ENCODE measurements around the gene KIAA0513. TPM values are rescaled to one million over a fixed set of nuclear protein-coding genes. Genes with fewer than 3 reads are reported as not detected.

KIAA0513 gene
- total RNA-seq, 1 donor from 2014 or later = 10.4 TPM

GRCh38 chr16:85078226-85078625 is 50.6 kb downstream of the KIAA0513 start:
- intact Hi-C loops (cut with DNase I) = no loop called here
- DNase-seq = no peak
- no peak for ATAC-seq (ENCODE audit: poor library complexity)

GRCh38 chr16:85078952-85079351 is 51.4 kb downstream of the KIAA0513 start:
- intact Hi-C loops (cut with DNase I) = no loop called here
- no peak for ATAC-seq (ENCODE audit: poor library complexity)
- DNase-seq = no peak

- ATAC-seq (ENCODE audit: poor library complexity) = no peak
- intact Hi-C loops (cut with DNase I) = loop anchor here (10.0 kb wide), 3 partner anchors 55 to 325 kb away; partner anchors contain the start of gene KIAA0513
- no peak for DNase-seq
These were observed 52.4 kb downstream of the KIAA0513 start for GRCh38 chr16:85079785-85080570.

GRCh38 chr16:85081038-85081437 is 53.4 kb downstream of the KIAA0513 start:
- no peak for DNase-seq
- intact Hi-C loops (cut with DNase I) = loop anchor here (10.0 kb wide), 3 partner anchors 56 to 326 kb away; partner anchors contain the start of gene KIAA0513
- ATAC-seq (ENCODE audit: poor library complexity) = no peak

GRCh38 chr16:85081765-85082164 is 54.2 kb downstream of the KIAA0513 start:
- no peak for DNase-seq
- intact Hi-C loops (cut with DNase I) = loop anchor here (10.0 kb wide), 3 partner anchors 57 to 327 kb away; partner anchors contain the start of gene KIAA0513

GRCh38 chr16:85082173-85083050 is 54.8 kb downstream of the KIAA0513 start:
- DNase-seq (no peak), ATAC-seq (ENCODE audit: poor library complexity) (no peak)
- intact Hi-C loops (cut with DNase I) = loop anchor here (10.0 kb wide), 3 partner anchors 58 to 328 kb away; partner anchors contain the start of gene KIAA0513

More at GRCh38 chr16:85081765-85082164, 54.2 kb downstream of the KIAA0513 start:
- no peak for ATAC-seq (ENCODE audit: poor library complexity)

GRCh38 chr16:85083051-85083639 is 55.5 kb downstream of the KIAA0513 start:
- intact Hi-C loops (cut with DNase I) = loop anchor here (10.0 kb wide), 3 partner anchors 58 to 328 kb away; partner anchors contain the start of gene KIAA0513
- no peak for ATAC-seq (ENCODE audit: poor library complexity)
- no peak for DNase-seq

- intact Hi-C loops (cut with DNase I) = loop anchor here (10.0 kb wide), 3 partner anchors 60 to 330 kb away; partner anchors contain the start of gene KIAA0513
- no peak for ATAC-seq (ENCODE audit: poor library complexity)
- DNase-seq = no peak
These were observed 57.4 kb downstream of the KIAA0513 start for GRCh38 chr16:85084841-85085510.

- intact Hi-C loops (cut with DNase I) = loop anchor here (10.0 kb wide), 3 partner anchors 61 to 331 kb away; partner anchors contain the start of gene KIAA0513
- ATAC-seq (ENCODE audit: poor library complexity) = no peak
- DNase-seq = no peak
These were observed 58.1 kb downstream of the KIAA0513 start for GRCh38 chr16:85085721-85086120.

- DNase-seq = peak; percentile 90
- ATAC-seq (ENCODE audit: poor library complexity) = peak; percentile 73
- intact Hi-C loops (cut with DNase I) = loop anchor here (10.0 kb wide), 3 partner anchors 62 to 332 kb away; partner anchors contain the start of gene KIAA0513
These were observed 59.0 kb downstream of the KIAA0513 start for GRCh38 chr16:85086347-85087291.

- intact Hi-C loops (cut with DNase I) = loop anchor here (10.0 kb wide), 3 partner anchors 63 to 333 kb away; partner anchors contain the start of gene KIAA0513
- no peak for ATAC-seq (ENCODE audit: poor library complexity)
- no peak for DNase-seq
These were observed 60.4 kb downstream of the KIAA0513 start for GRCh38 chr16:85087899-85088569.

GRCh38 chr16:85088570-85089199 is 61.1 kb downstream of the KIAA0513 start:
- intact Hi-C loops (cut with DNase I) = loop anchor here (10.0 kb wide), 3 partner anchors 64 to 334 kb away; partner anchors contain the start of gene KIAA0513
- DNase-seq = no peak
- no peak for ATAC-seq (ENCODE audit: poor library complexity)

- ATAC-seq (ENCODE audit: poor library complexity) (no peak), DNase-seq (no peak)
- intact Hi-C loops (cut with DNase I) = loop anchor here (10.0 kb wide), 3 partner anchors 65 to 335 kb away; partner anchors contain the start of gene KIAA0513
These were observed 61.9 kb downstream of the KIAA0513 start for GRCh38 chr16:85089525-85089924.

- intact Hi-C loops (cut with DNase I) = no loop called here
- no peak for ATAC-seq (ENCODE audit: poor library complexity)
- DNase-seq = no peak
These were observed 62.6 kb downstream of the KIAA0513 start for GRCh38 chr16:85090181-85090580.

- no peak for DNase-seq
- peak; percentile 22 for ATAC-seq (ENCODE audit: poor library complexity)
- intact Hi-C loops (cut with DNase I) = no loop called here
These were observed 63.4 kb downstream of the KIAA0513 start for GRCh38 chr16:85090873-85091521.

Measured in Right ventricle myocardium superior (tissue), 1 donor.